ENCODE results near the gene FTSJ1.
"Not testable (repeated sequence)": the region's sequence is repeated elsewhere in the genome, so short reads cannot be mapped to it uniquely, and the experiment has no call there.

The FTSJ1 gene

GRCh38 chrX:48520455-48520854 lies 44.5 kb downstream of the FTSJ1 start:
- DNase-seq (ENCODE audit: extremely low spot score, insufficient read length, low read depth) (no peak), FAIRE-seq (no peak)

- DNase-seq (ENCODE audit: extremely low spot score, insufficient read length, low read depth) (no peak), FAIRE-seq (no peak)
These were observed 45.0 kb downstream of the FTSJ1 start for GRCh38 chrX:48520976-48521352.

DNA sequence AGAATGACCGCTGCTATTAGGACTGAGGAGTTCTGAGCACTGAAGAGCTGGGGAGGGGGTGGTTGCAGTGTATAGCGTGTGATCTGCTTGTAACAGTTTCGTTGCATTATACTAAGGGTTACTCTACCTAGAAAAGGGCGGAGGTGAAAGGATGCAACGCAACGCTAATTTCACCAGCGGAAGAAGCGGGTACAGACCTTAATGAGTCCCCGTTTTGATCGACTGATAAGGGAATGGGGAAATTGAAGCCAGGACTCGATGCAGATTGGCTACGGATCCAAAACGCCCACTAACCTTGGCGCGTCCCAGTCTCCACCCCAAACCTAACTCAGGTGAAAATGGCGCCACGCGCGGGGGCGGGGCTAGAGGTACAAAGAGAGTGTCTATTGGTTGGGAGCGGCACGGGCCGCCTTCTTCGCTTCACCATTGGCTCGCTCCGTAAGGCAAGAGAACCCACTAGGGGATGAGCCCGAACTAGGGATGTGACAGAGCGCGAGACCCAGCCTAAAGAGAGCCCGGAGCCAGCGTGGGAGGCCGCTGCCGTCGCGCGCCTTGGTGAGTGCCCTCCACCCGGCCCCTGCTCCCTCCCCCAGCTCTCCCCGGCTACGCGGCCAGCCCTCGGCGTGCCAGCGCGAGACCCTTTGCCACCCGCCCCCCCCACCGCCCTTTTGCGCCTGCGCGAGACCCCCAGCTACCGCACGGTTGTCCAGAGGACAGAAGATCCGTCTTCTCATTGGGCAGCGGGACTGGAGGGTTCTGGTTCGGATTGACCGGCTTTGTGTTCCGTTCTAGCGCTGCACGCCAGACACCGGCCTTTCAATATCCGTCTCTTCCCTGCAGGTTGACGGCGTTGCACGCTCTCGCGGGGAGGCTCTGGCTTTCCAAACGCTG lies 45.6 kb downstream of the FTSJ1 start, which contains the start of gene EBP:
EBP (plus strand) TSS at position 456 of the 891 bp plus-strand sequence. CDS start 1,964 bp downstream, outside the sequence.
- DNase-seq (ENCODE audit: extremely low spot score, insufficient read length, low read depth) = peak; percentile 77
- FAIRE-seq = peak; percentile 98

- no peak for FAIRE-seq
- no peak for DNase-seq (ENCODE audit: extremely low spot score, insufficient read length, low read depth)
These were observed 46.3 kb downstream of the FTSJ1 start for GRCh38 chrX:48522291-48522690.

DNA sequence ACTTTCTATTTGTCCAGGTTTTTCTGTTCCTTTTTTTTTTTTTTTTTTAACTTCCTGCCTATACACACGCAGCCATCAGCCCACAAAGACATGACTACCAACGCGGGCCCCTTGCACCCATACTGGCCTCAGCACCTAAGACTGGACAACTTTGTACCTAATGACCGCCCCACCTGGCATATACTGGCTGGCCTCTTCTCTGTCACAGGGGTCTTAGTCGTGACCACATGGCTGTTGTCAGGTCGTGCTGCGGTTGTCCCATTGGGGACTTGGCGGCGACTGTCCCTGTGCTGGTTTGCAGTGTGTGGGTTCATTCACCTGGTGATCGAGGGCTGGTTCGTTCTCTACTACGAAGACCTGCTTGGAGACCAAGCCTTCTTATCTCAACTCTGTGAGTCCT lies 47.7 kb downstream of the FTSJ1 start:
- FAIRE-seq = no peak

DNA sequence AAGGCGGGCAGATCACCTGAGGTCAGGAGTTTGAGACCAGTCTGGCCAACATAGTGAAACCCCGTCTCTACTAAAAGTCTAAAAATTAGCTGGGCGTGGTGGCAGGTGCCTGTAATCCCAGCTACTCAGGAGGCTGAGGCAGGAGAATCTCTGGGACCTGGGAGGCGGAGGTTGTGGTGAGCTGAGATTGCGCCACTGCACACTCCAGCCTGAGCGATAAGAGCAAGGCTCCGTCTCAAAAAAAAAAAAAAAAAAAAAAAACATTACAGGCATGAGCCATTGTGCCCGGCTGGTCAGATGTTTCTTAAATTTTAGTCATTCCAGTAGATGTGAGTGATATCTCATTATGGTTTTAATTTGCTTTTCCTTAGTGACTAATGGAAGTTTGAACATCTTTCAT lies 49.9 kb downstream of the FTSJ1 start:
- not testable (repeated sequence) for FAIRE-seq; DNase-seq (ENCODE audit: extremely low spot score, insufficient read length, low read depth)

More for the DNA sequence above, 47.7 kb downstream of the FTSJ1 start:
- DNase-seq (ENCODE audit: extremely low spot score, insufficient read length, low read depth) = no peak

GRCh38 chrX:48530736-48531135 lies 54.7 kb downstream of the FTSJ1 start:
- DNase-seq (ENCODE audit: extremely low spot score, insufficient read length, low read depth) = no peak
- FAIRE-seq = no peak

DNA sequence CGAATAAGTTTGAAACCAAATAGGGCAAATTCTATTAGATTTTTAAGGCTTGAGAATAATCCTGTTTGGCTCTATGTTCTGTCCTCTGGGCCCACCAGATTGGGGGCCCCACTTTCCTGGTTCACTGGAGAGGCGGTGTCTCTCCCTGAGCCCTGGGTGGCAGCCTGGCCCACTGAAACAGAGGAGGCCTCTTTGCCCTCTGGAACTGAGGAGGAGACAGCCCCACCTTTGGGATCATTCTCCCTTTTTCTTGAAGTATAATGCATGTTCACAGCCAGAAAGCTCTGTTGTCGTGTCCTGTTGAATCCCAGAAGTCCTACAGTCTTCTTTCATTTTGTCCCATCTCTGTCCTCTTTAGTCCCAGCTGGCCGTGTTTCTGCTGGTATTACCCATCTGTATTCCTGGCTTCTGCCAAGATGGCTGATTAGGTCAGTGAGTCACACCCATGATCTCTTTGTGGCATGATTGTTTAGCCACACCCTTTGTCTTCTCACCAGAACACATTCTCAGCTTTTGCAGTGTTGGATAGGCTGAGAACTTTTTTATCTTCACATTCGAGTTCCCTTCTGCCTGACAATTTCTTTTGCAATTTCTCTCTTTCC lies 55.5 kb downstream of the FTSJ1 start:
- no peak for FAIRE-seq
- DNase-seq (ENCODE audit: extremely low spot score, insufficient read length, low read depth) = no peak

DNA sequence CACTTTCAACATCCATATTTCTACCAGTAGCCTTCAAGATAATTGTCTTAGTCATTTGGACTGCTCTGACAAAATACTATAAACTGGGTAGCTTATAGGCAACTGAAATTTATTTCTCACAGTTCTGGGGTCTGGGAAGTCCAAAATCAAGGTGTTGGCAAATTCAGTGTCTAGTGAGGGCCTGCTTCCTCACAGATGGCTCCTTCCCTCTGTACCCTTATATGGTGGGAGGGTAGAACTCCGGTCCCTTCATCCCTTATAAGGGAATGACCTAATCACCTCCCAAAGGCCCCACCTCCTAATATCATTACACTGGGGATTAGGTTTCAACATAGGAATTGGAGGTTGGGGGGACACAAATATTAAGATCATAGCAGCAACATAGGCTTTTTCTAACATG lies 56.2 kb downstream of the FTSJ1 start:
- no peak for DNase-seq (ENCODE audit: extremely low spot score, insufficient read length, low read depth)
- no peak for FAIRE-seq

DNA sequence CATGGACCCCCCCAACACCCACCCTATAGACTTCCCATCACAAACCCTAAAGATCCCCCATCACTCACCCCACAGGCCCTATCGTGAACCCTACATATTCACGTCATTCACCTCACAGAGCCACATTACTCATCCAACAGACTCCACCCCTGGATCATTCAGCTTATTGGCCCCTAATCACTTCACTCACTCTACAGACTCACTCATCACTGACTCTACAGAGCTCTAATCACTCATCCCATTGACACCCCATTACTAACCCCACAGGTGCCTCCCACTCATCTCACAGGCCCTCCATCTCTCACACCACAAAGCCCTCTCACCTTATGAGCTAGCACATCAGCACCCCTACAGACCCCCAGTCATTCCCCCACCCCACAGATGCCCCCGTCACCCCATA lies 57.2 kb downstream of the FTSJ1 start:
- FAIRE-seq (no peak), DNase-seq (ENCODE audit: extremely low spot score, insufficient read length, low read depth) (no peak)
